IMR-90 (cell line): ENCODE data around the gene PRKCH. TPM values are rescaled to one million over a fixed set of nuclear protein-coding genes. Genes with fewer than 3 reads are reported as not detected.

Experiments
- ATAC-seq: fragments of 200-7000 bp; cut with Tn5 transposase; 2 replicates; pipeline ENCODE4 v1.9.1; 2020; ENCODE audit warnings: low read depth, mild to moderate bottlenecking, moderate library complexity
- BruUV-seq: library from RNA; stranded (reverse); fragments of 400-500 nt; replicated peaks from 2 replicates; lab custom pipeline; 2021; lab: Mats Ljungman, UMichigan
- CTCF ChIA-PET: fragments of 300-600 bp; formaldehyde crosslinking; extraction: SDS; loops from one replicate; lab custom pipeline; 2021; ENCODE audit warnings: antibody characterized with exemption; lab: Yijun Ruan, JAX
- POLR2A ChIA-PET: fragments of 300-600 bp; sonication (Branson Sonifier 250); formaldehyde crosslinking; loops from one replicate; lab custom pipeline; 2022; ENCODE audit warnings: antibody characterized with exemption; ENCODE audit not compliant: unreplicated experiment; lab: Charles Lee
- DNase-seq: peaks from one replicate; pipeline ENCODE4 v3.0.0; 2013
- H2AFZ ChIP-seq: replicated peaks from 2 replicates; pipeline ENCODE3; 2013; ENCODE audit warnings: low read length, mild to moderate bottlenecking; ENCODE audit not compliant: poor library complexity
- H2AK5ac ChIP-seq: 2 replicates; pipeline ENCODE4 v1.6.1; 2013; ENCODE audit warnings: low read depth, low read length, inconsistent platforms
- H2AK9ac ChIP-seq: replicated peaks from 2 replicates; pipeline ENCODE3; 2013; ENCODE audit warnings: mild to moderate bottlenecking, low read depth, low read length, moderate library complexity; ENCODE audit not compliant: poor library complexity
- H2BK120ac ChIP-seq: 2 replicates; pipeline ENCODE4 v1.6.1; 2013; ENCODE audit warnings: low read depth, low read length, inconsistent platforms
- H2BK15ac ChIP-seq: 3 replicates; pipeline ENCODE4 v1.6.1; 2013; ENCODE audit warnings: low read depth, low read length, inconsistent platforms
- H2BK20ac ChIP-seq: 2 replicates; pipeline ENCODE4 v1.6.1; 2013; ENCODE audit warnings: low read depth, mild to moderate bottlenecking, inconsistent platforms, low read length, moderate library complexity
- H2BK5ac ChIP-seq: 2 replicates; pipeline ENCODE4 v1.6.1; 2013; ENCODE audit warnings: mild to moderate bottlenecking, low read depth, low read length, inconsistent platforms; ENCODE audit not compliant: poor library complexity, severe bottlenecking
- H3K14ac ChIP-seq: replicated peaks from 2 replicates; pipeline ENCODE4 v1.6.1; 2013; ENCODE audit warnings: low read depth, low read length, inconsistent platforms
- H3K18ac ChIP-seq: 2 replicates; pipeline ENCODE4 v1.6.1; 2013; ENCODE audit warnings: low read depth, low read length, control low read depth
- H3K23ac ChIP-seq: 2 replicates; pipeline ENCODE4 v1.6.1; 2013; ENCODE audit warnings: low read depth, low read length, inconsistent platforms
- H3K27ac ChIP-seq: 2 replicates; pipeline ENCODE4 v1.5.1; 2013; ENCODE audit warnings: mild to moderate bottlenecking, control low read depth, low read length; ENCODE audit not compliant: insufficient read depth
- H3K27me3 ChIP-seq: 2 replicates; pipeline ENCODE4 v1.6.1; 2013; ENCODE audit warnings: low read length; ENCODE audit not compliant: control insufficient read depth, insufficient read depth
- H3K36me3 ChIP-seq: 2 replicates; pipeline ENCODE4 v1.6.1; 2013; ENCODE audit warnings: low read length, mixed read lengths; ENCODE audit not compliant: control insufficient read depth, insufficient read depth
- H3K4ac ChIP-seq: 2 replicates; pipeline ENCODE4 v1.6.1; 2013; ENCODE audit warnings: low read depth, low read length, inconsistent platforms
- H3K4me1 ChIP-seq: 2 replicates; pipeline ENCODE4 v1.6.1; 2013; ENCODE audit warnings: low read length, mixed read lengths; ENCODE audit not compliant: control insufficient read depth, insufficient read depth
- H3K4me2 ChIP-seq: 2 replicates; pipeline ENCODE4 v1.6.1; 2013; ENCODE audit warnings: low read depth, mild to moderate bottlenecking, control low read depth, low read length, moderate library complexity
- H3K4me3 ChIP-seq: 2 replicates; pipeline ENCODE4 v1.5.1; 2013; ENCODE audit warnings: low read depth, mild to moderate bottlenecking, control low read depth, low read length, moderate library complexity; ENCODE audit not compliant: insufficient read depth
- H3K56ac ChIP-seq: 2 replicates; pipeline ENCODE4 v1.6.1; 2013; ENCODE audit warnings: low read length, inconsistent platforms; ENCODE audit not compliant: insufficient read depth; ENCODE audit errors: extremely low read depth
- H3K79me1 ChIP-seq, 2 experiments: 2 replicates each; pipeline ENCODE4 v1.6.1; 2013; ENCODE audit warnings: low read length in 2 of 2, inconsistent platforms in 1 of 2, low read depth in 1 of 2
- H3K9ac ChIP-seq: 2 replicates; pipeline ENCODE4 v1.6.1; 2013; ENCODE audit warnings: low read depth, low read length, control low read depth
- H3K9me1 ChIP-seq: 2 replicates; pipeline ENCODE4 v1.6.1; 2013; ENCODE audit warnings: low read length, inconsistent platforms; ENCODE audit not compliant: insufficient read depth
- H3K9me3 ChIP-seq: 2 replicates; pipeline ENCODE4 v1.6.1; 2013; ENCODE audit warnings: low read length; ENCODE audit not compliant: control insufficient read depth, insufficient read depth
- H4K20me1 ChIP-seq: 2 replicates; pipeline ENCODE4 v1.6.1; 2013; ENCODE audit warnings: low read length, inconsistent platforms; ENCODE audit not compliant: insufficient read depth
- H4K5ac ChIP-seq: 2 replicates; pipeline ENCODE4 v1.6.1; 2013; ENCODE audit warnings: mild to moderate bottlenecking, low read depth, low read length, control low read depth
- H4K8ac ChIP-seq, 2 experiments: 2 replicates each; pipeline ENCODE4 v1.6.1; 2013; ENCODE audit warnings: low read depth in 2 of 2, low read length in 2 of 2, control low read depth in 1 of 2, inconsistent platforms in 1 of 2
- H4K91ac ChIP-seq: 2 replicates; pipeline ENCODE4 v1.6.1; 2013; ENCODE audit warnings: low read depth, low read length, inconsistent platforms; ENCODE audit not compliant: insufficient read depth
- BHLHE40 ChIP-seq: fragments of 150-350 bp; IDR thresholded peaks from 2 replicates; pipeline ENCODE4 v1.6.1; 2016; ENCODE audit warnings: mild to moderate bottlenecking, low read depth, low read length
- CEBPB ChIP-seq: IDR thresholded peaks from 2 replicates; pipeline ENCODE4 v1.6.1; 2012; ENCODE audit warnings: low read depth, low read length, improper control_type of control experiment
- POLR2A ChIP-seq: IDR thresholded peaks from 2 replicates; pipeline ENCODE4 v1.6.1; 2012; ENCODE audit warnings: mild to moderate bottlenecking, low read depth, low read length
- RFX5 ChIP-seq: IDR thresholded peaks from 2 replicates; pipeline ENCODE4 v1.8.0; 2012; ENCODE audit warnings: low read depth, mild to moderate bottlenecking, low read length, moderate library complexity
- WGBS, 2 experiments: methylation state at CpG; one replicate each; pipeline versions ENCODE4 v1.1.5 to v1.1.7; 2013; ENCODE audit warnings: missing lambda C conversion rate in 2 of 2; ENCODE audit not compliant: insufficient read length in 1 of 2; ENCODE audit errors: extremely low coverage in 2 of 2; 5-methylcytosine and 5-hydroxymethylcytosine counted together
- dilution Hi-C: fragments of 300-500 bp; cut with HindIII; formaldehyde crosslinking; loops from one replicate; pipeline ENCODE4 v1.14.3; 2018; ENCODE audit warnings: low sequenced_read_pairs; ENCODE audit not compliant: unreplicated experiment
- in situ Hi-C: fragments of 300-500 bp; cut with MboI; formaldehyde crosslinking; loops from 3 replicates; pipeline ENCODE4 v1.14.3; 2019; ENCODE audit warnings: low sequenced_read_pairs, inconsistent platforms, mixed read lengths
- intact Hi-C: fragments of 100-400 bp; cut with micrococcal nuclease; formaldehyde crosslinking; loops from 2 replicates; pipeline ENCODE4 v1.10.0; 2022
- polyA plus RNA-seq, 3 experiments: library from polyadenylated mRNA; depleted of rRNA; stranded (reverse); fragments of >200 nt; gene quantifications; 2 replicates each; pipeline ENCODE4 v1.2.3, GENCODE V29; 2012; ENCODE audit warnings: low replicate concordance in 1 of 3
- total RNA-seq: library from RNA; depleted of rRNA; stranded (reverse); fragments of >200 nt; gene quantifications from 2 replicates; pipeline ENCODE4 v1.2.3, GENCODE V29; 2012
- TF ChIP-seq, protein P1 (sequence below): conservative IDR thresholded peaks from 2 replicates; pipeline ENCODE4 v1.5.1; 2012; ENCODE audit warnings: mild to moderate bottlenecking, low read depth, low read length, improper control_type of control experiment

Gene PRKCH
- total and polyA plus RNA-seq, 2 of the 4 experiments (the other 2 are of a cell fraction) = 1.6 to 2.3 TPM

DNA sequence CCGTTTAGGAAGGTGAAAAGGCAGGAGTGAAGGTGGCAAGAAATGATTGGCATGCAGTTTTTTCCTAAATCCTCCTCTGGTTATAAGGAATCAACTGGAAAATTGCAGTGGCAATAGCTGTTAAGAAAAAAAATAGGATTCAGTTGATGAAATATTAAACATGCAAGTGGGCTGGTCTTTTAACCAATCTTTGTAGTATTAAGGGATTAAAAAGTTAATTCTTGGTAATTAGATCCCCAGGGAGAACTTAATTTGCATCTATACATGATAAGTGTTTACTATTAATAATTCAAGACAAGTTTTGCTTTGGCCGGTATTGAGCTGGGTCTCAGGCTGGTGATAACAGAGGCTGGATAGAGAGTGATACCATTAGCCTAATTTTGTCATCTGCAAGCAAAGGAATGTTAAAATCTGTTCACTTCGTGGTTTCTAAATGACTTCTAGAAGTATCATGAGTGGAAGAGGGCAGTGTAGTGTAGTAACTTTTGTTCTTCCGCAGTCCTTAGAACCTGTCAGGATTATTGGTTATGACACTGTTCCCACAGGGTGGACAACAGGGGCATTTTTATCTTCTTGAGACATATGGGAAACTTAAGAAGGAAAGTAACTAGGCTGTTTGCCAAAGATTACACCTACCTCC is 118.5 kb downstream of the PRKCH start:
- ChIA-PET CTCF (no interaction called here), POLR2A (no interaction called here)
- in situ Hi-C loops = no loop called here
- Histone ChIP-seq H3K36me3 (no peaks in the 10 kb centered on the region), H3K27ac (no peak overlapping the region), H2BK5ac (no peak overlapping the region), H2AFZ (no peak overlapping the region), H3K9me3 (no peaks in the 10 kb centered on the region), H3K23ac (no peak overlapping the region), H3K4ac (no peak overlapping the region), H4K8ac (no peak overlapping the region), H3K14ac (no peak overlapping the region), H4K91ac (no peak overlapping the region), H3K56ac (no peak overlapping the region), H2AK5ac (no peak overlapping the region), H3K27me3 (peaks cover 18% of the 10 kb centered on the region), H2AK9ac (no peak overlapping the region), H3K4me2 (no peak overlapping the region), H3K18ac (no peak overlapping the region), H3K9ac (no peak overlapping the region), H3K4me3 (no peak overlapping the region), H2BK120ac (no peak overlapping the region), H4K5ac (no peak overlapping the region), H3K79me1 (no peaks in the 10 kb centered on the region), H3K4me1 (peaks cover 4% of the 10 kb centered on the region), H3K9me1 (0 out of 2 replicates have a peak, but pooled peaks cover 4% of the 10 kb centered on the region), H4K20me1 (no peaks in the 10 kb centered on the region), H2BK20ac (no peak overlapping the region), H2BK15ac (no peak overlapping the region)
- dilution Hi-C loops = no loop called here
- 50% methylated on average over 1 of the region's 4 CpGs; no CpG with 5 or more reads in 1 of the 2 experiments for WGBS, 2 experiments
- ATAC-seq (no peak), DNase-seq (no peak)
- no TSS peak for BruUV-seq
- intact Hi-C loops = no loop called here
- TF ChIP-seq RFX5 (no peak), CEBPB (no peak), POLR2A (no peak), BHLHE40 (no peak)
- TF ChIP-seq, protein P1, sequence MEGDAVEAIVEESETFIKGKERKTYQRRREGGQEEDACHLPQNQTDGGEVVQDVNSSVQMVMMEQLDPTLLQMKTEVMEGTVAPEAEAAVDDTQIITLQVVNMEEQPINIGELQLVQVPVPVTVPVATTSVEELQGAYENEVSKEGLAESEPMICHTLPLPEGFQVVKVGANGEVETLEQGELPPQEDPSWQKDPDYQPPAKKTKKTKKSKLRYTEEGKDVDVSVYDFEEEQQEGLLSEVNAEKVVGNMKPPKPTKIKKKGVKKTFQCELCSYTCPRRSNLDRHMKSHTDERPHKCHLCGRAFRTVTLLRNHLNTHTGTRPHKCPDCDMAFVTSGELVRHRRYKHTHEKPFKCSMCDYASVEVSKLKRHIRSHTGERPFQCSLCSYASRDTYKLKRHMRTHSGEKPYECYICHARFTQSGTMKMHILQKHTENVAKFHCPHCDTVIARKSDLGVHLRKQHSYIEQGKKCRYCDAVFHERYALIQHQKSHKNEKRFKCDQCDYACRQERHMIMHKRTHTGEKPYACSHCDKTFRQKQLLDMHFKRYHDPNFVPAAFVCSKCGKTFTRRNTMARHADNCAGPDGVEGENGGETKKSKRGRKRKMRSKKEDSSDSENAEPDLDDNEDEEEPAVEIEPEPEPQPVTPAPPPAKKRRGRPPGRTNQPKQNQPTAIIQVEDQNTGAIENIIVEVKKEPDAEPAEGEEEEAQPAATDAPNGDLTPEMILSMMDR = no peak
